ELF-1 (cell line): ENCODE results near the gene PEA15.
A peak's percentile ranks its signal among the peaks of the same experiment; 100 is the strongest.

ENCODE experiments used
- DNase-seq: peaks from one replicate; pipeline ENCODE4 v3.0.0-alpha.2; 2016; ENCODE audit warnings: low read depth, low spot score

PEA15 gene

GRCh38 chr1:160239582-160240299 is 34.6 kb downstream of the PEA15 start:
- no peak for DNase-seq

DNA sequence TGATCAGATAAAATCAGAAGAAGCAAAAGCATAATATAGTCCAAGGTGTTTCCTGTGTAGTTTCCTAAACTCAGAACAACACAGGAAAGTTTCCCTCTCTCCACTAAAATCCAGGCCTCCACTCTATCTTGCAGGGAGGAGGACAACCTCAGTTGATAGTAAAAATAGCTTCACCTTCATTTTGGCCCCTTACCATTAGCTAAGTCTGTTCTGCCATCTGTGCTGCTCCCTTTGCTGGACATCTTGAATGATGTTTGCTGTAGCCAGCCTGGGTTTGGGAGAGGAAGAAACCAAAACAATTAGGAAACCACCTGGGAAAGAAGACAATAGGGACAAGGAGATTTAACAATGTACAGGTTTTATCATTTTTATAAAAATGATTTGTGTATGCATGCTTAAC is 38.6 kb downstream of the PEA15 start:
- DNase-seq, result no peak

DNA sequence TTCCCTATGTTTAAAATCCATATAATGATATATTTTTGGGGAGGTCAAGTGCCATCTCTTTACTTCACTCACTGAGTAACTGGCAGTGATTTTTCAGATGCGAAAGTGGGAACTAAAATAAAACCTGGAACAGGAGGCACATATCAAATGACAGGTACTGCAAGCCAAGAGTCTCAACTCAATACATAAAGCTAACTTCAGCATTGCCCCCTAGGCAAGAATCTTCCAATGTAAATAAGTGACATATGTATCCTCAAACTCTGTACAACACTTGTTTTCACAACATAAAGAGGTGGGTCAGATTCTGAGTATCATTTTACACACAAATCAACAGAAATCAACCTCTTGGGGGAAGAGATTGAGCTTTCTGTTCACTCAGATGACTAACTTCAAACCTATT is 39.0 kb downstream of the PEA15 start:
- DNase-seq, result no peak

GRCh38 chr1:160245434-160245833 is 40.2 kb downstream of the PEA15 start:
- DNase-seq, result no peak

DNA sequence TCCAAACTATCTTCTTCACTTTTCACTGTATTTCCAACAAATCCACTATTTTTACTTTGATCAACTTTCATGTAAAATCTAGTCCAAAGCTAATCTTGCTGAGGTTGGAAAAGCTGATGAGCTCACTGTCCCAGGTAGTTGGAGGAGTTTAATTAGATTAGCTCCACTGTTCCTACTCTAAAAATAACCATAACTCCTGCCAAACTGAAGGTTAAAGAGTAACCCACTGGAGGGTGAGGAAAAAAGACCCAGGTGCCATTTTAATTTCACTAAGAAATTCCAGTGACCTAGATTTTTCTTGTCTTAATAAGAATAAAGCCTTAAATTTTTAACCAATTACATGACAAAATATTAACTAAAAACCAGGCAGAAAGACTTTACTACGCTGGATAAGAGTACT is 41.9 kb downstream of the PEA15 start:
- DNase-seq, result no peak

DNA sequence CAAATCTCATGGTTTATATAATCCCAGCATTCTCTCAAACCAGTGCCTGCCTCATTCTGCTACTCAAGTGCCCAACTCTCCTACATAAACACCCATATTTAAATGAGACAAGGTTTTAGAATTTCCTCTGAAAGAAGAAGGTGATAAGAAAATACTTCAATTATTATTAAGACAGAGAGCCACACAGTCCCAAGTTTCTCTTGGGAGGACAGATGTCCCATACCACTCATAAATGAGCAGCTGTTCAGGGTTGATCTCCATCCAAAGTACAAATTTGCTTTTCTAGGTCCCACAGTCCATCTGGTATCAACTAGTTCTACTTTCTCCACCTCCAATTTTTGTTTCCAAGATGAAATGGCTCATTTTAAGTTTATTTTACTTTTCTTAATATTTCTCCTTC is 45.8 kb downstream of the PEA15 start:
- DNase-seq, result no peak

GRCh38 chr1:160251687-160252526 is 46.7 kb downstream of the PEA15 start:
- peak; percentile 21 for DNase-seq

DNA sequence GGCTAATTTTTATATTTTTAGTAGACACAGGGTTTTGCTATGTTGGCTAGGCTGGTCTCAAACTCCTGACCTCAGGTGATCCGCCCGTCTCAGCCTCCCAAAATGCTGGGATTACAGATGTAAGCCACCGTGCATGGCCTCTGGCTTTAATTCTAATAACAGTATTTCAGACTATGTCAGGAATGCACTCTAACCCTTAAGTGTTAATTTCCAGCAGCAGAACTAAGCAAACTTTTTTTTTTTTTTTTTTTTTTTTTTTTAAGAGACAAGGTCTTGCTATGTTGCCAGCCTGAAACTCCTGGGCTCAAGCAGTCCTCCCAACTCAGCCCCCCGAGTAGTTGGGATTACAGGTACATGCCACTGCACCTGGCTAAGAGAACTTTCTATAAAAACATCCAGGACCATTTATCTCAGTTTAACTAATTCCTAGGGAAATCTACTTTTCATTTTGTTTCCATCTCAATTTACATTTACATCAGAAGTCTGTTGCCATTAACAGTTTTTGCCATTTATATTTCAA is 50.7 kb downstream of the PEA15 start:
- no peak for DNase-seq

DNA sequence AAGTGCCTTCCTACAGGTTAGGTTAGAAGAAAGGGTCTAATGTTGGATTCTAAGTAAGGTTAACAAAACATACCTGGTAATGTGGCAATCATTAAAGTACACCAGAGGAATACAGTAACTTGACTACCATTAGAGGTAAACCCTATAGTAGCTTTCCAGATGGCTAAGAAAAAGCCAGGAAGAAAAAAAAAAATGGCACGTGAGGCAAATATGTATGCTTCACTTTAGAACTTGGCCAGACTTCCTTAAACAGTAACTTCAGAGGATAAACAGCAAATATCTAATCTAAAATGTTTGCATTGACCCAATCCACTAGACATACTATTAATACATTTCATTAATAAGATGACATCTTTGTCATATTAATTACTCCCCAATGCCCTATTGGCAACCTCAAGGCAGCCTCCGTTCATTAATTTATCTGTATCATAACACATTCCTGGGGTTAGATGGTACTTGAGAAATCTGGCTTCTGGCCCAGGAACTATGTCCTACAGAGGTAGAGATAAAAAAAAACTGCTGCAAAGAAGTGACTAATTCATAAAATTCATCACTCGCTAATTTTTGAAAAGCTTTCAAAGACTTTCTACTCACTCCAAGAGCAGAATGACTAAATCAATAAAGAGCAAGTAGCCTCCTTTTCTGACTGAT is 51.3 kb downstream of the PEA15 start:
- no peak for DNase-seq

DNA sequence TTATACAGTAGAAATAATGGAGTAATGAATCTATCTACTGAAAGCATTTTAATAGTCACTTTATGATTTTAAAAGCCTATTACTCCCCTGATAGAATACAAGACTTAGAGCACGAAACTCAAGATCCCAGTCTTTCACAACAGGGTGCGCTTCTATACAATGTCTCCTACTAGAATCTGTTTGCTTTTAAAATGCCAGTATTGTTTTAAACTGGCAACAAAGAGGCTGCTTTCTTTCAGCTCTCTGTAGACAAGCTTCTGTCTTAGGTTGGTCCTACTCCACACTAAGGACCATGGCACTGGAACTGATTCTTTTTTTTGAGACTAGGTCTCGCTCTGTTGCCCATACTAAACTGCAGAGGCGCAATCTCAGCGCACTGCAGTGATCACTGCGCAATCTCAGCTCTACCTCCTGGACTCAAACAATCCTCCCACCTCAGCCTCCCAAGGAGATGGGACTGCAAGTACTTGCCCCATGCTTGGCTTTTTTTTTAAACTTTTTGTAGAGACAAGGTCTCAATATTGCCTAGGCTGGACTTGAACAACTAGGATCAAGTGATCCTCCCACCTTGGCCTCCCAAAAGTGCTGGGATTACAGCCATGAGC is 52.3 kb downstream of the PEA15 start:
- DNase-seq, result no peak

- DNase-seq, result no peak
Measured at GRCh38 chr1:160258177-160258798, 53.1 kb downstream of the PEA15 start.

DNA sequence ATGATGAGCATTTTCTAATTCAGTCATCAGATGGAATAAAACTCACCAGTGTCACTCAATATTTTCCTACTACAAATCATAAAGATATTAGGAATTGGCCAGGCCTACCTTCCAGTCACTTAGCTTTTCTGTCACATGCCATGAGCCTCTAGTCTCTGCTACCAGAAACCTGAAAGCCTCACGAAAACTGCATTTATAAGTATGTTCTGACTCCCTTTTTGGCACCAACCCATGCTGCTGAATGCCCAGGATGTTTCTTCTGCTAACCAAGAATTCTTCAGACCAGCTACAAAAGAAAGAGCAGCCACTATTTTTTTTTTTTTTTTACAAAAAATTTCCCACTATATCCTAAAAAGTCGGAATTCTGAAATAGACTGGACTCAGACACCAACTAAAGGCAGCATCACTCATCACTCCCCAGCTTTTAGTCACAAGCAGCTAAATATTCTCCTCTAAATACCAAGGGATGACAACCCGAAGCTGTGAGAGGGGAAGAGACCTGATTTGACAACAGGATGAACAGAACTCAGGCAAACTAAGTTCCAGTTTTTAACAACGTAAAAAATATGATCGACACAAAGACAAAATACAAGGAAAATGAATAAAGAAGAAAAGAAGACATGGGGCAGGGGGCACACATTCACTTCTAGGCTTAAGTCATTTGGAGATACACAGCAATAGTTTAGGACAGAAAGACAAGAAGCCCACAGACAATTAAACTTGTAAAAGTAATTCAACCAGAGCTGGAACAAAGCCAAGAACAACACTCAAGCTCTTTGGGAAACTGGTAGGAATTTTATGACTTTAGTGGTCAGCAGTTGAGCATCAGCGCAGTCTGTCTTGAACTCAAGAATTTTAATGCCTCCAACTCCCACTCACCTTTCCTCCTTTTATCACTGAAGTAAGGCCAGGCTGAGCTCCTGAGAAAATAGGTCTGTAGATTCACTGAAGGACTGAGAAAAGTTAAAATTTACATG is 55.5 kb downstream of the PEA15 start:
- peak; percentile 39 for DNase-seq

DNA sequence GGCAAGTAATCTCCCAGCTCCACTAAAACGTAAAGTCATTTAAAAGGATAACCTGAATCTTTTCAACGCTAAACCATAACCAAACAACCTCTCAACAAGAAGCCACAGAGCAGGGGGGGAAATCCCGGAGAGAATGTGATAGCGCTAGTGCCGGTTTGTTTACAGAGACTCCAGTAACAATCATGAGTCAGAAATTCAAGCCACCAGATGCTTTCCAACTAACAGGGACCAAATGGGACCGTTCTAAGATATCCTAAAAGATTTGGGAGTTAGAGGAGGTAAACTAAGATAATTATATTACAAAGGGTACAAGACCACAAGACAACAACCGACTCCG is 56.3 kb downstream of the PEA15 start:
- peak; percentile 71 for DNase-seq

GRCh38 chr1:160261893-160262794 is 57.0 kb downstream of the PEA15 start, which contains the start of gene DCAF8:
Gene DCAF8, minus strand, starts transcription at chr1:160262549. Its CDS starts 18,541 bp downstream, at chr1:160244008.
- peak; percentile 98 for DNase-seq

GRCh38 chr1:160264795-160265307 is 59.7 kb downstream of the PEA15 start:
- no peak for DNase-seq
